GM21367 (cell line): ENCODE data around the gene HSPA13.
"Not testable (repeated sequence)": the region's sequence is repeated elsewhere in the genome, so short reads cannot be mapped to it uniquely, and the experiment has no call there.

ENCODE experiments used
- ATAC-seq: cut with Tn5 transposase; IDR thresholded peaks from one replicate; pipeline ENCODE4 v1.9.1; 2021; ENCODE audit not compliant: unreplicated experiment

The HSPA13 gene, protein sequence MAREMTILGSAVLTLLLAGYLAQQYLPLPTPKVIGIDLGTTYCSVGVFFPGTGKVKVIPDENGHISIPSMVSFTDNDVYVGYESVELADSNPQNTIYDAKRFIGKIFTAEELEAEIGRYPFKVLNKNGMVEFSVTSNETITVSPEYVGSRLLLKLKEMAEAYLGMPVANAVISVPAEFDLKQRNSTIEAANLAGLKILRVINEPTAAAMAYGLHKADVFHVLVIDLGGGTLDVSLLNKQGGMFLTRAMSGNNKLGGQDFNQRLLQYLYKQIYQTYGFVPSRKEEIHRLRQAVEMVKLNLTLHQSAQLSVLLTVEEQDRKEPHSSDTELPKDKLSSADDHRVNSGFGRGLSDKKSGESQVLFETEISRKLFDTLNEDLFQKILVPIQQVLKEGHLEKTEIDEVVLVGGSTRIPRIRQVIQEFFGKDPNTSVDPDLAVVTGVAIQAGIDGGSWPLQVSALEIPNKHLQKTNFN

DNA sequence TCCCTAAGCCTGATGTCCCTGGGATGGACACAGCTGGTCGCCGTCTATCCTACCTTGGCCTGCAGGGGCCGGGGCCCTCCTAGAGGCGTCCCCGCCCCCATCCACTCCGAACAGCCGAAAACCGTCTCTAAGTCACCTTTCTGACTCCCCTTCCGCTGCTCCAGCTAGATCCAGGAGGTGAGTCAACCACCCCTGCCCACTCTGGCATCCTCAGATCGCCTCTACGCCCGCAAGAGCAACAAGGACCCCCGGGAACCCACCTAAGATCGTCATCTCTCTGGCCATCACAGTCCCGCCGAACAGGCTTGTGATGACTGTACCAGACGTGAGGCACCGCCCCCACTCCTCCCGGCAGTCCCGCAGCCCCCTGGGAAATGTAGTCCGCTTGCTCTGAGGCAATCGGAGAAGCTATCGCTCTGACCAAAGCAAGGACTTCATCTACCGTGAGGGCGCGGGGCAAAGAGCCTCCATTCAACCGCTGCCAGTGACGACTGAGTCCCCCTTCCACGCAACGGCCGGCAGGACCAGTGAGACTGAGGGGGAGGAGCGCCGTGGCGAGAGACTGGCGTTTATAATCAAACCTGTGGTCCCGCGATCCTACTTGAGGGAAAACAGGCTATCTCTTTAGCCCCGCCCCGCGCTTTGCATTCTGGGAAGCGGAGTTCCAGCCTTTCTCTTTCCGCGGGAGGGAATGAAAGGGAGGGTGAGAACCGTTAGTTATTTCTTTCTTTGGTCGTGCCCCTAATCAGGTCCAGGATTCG is at the start of gene HSPA13:
HSPA13 (minus strand) TSS at position 312 of the 761 bp plus-strand sequence; CDS start at position 285, 27 bp downstream.
- peak; percentile 98 for ATAC-seq

GRCh38 chr21:14418920-14419319 is 36.0 kb upstream of the HSPA13 start:
- ATAC-seq: no peak

DNA sequence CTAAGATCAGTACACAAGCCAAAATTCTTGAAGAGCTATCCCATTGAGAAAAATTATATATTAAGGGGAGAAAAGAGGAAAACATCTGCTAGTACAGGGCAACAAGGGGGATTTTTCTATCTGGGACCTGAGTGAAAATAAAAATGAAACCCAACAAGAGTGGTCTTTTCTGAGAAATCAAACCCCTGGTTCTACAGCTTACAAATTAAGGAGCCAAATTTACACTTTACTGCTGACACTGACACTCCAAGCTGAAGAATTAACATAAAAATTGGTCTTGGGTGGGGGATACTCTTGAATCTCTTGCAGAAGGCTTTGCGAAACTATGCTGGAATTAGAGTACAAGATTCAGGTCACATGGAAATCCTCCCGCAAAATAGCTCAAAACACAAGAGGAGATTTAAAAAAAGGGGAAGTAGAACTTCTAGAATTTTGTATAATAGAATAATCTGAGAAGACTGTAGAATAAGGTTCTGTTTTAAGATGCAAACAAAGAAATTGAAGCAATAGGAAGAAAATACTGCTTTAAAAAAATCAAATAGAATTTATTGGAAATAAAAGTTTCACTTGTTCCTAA is 32.1 kb upstream of the HSPA13 start:
- ATAC-seq: no peak

DNA sequence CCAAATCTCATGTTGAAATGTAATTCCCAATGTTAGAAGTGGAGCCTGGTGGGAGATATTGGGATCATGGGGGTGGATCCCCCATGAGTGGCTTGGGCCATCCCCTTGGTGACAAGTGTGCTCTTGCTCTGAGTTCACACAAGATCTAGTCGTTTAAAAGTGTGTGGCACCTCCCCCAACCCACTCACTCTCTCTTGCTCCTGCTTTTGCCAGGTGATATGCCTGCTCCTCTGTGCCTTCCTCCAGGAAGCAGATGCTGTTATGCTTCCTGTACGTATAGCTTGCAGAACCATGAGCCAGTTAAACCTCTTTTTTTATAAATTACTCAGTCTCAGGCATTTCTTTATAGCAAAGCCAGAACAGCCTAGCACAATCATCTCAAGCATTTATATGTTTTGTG is 23.0 kb upstream of the HSPA13 start:
- ATAC-seq: no peak

DNA sequence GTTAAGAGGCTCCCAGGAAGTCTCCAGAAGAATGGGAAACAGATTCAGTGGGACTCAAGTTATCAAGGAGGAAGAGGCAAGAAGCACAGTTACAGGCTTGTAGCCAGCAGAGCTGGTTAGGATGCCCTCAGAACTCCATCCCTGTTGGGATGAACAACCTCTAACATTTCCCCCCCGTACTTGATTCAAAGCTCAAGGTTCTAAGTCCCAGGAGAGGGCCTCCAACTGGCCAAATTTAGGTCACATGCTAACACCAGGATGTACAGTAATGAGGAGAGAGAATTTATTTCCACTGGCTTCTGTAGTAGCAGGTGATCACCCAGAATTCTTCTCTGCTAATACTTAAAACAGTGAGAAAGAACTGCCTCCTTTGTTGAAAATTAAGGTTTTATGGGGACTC is 22.3 kb upstream of the HSPA13 start:
- ATAC-seq: no peak

GRCh38 chr21:14403681-14404318 is 20.9 kb upstream of the HSPA13 start:
- peak; percentile 60 for ATAC-seq

- no peak for ATAC-seq
Observed at GRCh38 chr21:14401217-14401616, 18.3 kb upstream of the HSPA13 start.

DNA sequence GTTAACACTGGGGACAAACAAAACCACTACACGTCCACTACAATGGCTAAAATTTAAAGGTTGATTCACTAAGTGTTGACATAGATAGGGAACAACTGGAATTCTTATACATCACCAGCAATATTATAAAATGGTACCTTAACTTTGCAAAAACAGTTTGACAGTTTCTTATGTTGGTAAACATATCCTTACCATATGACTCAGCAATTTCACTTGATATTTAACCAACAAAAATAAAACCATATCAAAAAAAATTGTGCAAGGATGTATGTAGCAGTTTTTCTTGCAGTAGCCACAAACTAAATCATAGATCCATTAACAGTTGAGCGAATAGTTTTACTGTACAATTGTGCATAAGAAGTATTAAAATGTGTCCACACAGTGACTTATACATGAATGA is 5.3 kb upstream of the HSPA13 start:
- no peak for ATAC-seq

GRCh38 chr21:14384453-14384852 is 1.5 kb upstream of the HSPA13 start:
- no peak for ATAC-seq

DNA sequence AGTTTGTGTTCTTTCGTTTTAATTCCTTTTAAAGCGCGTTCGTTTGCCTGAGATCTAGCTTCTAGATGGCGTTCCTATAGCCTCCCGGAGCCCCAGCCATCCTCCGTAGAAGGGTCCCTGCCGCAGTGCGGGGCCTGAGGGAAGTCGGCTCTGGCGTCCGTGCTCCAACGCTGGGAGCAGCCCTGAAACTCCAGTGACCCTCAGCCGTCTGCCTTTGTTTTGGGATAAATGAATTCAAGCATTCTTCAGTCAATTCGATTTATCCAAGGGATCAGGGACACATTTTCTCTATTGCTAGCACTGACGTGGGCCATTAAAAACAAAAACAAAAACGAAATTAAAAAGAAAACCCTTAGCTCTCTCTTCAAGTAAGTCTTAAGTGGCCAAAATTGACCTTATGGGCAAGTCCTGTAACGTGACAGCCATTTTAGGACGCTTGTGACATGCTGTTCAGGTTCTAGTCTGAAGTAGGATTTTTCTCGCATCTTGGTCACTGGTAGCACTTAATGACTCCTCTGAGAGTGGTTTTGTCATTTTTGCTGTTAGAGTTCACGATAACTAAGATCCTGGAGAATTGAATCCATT is 742 bp upstream of the HSPA13 start:
- ATAC-seq: peak; percentile 17

DNA sequence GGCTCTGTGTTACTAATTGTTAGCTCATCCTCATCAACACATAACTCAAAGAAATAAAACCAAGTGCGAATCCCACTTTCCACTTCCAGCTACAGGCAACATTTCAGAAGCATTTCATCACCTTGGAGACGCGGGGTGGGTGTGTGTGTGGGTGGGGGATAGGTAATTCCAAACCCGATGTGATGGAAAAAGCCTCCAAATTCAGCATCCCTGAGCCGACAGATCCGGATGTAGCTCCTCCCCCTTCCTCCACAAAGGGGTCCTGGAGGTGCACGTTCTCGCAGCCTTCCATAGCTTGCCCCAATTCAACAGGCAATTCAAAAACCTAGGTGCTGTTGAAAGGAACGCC is 486 bp downstream of the HSPA13 start:
- no peak for ATAC-seq

DNA sequence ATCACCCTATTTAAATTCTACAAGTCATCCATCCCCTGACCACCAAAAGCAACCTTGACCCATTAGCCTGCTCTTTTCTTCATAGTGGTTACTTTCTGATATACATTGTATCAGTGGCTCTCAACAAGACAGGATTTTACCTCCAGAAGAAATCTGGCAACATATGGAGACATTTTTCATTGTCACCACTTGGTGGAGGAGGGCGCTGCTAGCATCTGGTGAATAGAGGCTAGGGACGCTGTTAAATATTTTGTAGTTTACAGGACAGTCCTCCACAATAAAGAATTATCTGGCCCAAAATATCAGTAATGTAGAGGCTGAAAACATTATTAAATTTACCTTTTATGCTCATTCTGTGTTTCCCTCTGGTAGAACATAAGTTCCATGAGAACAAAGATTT is 6.1 kb downstream of the HSPA13 start:
- ATAC-seq: no peak

GRCh38 chr21:14366998-14367397 is 15.9 kb downstream of the HSPA13 start:
- no peak for ATAC-seq

DNA sequence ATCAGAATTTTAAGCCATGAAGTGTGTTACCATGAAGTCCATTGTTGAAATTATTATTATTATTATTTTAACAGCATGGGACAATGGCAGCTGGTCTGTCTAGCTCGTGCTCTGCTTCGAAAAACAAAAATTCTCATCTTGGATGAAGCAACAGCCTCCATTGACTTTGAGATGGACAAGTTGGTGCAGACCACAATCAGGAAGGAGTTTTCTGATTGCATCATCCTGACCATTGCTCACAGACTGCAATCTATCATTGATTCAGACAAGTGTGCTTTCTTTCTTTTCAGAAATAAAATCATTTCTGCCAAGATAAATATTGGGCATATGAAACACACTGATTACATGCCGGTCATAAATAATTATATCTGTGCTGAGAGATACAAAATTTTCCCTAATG is 21.0 kb downstream of the HSPA13 start:
- ATAC-seq: no peak

DNA sequence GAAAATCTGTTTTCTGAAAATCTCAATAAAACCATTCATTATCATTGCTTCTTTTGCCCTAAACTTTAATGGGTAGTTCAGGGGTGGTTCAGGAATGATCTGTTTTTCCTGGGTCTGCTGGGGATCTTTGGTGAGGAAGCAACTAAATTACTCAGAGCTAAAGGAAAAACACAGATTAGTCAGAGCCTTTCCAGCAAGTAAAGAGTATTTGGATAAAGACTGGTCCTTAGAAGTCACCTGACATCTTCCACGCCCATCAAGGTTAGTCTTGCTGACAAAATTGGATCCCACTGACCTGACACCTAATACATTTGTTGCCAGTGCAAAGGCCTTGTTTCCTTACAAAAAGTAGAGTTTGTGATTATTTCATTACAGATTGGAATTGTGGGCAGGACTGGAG is 24.2 kb downstream of the HSPA13 start:
- ATAC-seq: no peak

DNA sequence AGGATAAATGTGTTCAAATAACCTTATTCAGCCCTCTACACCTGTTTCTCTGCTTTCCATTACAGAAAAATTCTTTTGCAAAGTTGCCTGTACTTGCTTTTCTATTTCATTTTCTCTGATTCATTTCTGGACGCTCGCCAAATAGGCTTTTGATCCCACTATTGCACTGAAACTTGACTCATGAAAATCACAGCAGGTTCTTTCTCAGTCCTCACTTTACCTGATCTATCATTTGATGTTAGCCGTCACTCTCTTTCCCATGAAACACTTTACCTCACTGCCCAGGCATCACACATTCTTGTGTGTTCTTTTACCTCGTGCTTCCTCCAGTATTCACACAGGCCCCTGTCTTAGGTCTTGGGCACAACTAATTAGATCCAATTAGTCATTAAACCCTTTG is 26.2 kb downstream of the HSPA13 start:
- no peak for ATAC-seq

GRCh38 chr21:14354515-14354914 is 28.4 kb downstream of the HSPA13 start:
- ATAC-seq: no peak

- ATAC-seq: no peak
Observed at GRCh38 chr21:14353726-14354125, 29.2 kb downstream of the HSPA13 start.

DNA sequence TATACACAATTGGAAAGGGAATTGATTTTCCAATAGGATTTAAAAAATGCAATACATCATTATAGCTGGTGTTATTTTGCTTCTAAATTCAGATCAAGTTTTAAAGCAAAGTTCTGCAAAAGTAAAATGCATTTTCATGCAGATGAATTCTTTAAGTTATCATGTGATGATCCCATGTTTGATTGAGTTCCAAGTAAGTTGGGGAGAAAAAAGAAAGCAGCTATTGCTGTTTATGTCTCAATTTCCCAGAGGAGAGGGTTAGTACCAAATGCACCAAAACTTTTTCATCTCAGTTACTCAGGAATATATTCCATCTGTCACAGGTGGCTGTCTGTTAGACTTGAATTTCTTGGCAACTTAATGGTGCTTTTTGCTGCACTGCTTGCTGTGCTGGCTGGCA is 29.7 kb downstream of the HSPA13 start:
- no peak for ATAC-seq

DNA sequence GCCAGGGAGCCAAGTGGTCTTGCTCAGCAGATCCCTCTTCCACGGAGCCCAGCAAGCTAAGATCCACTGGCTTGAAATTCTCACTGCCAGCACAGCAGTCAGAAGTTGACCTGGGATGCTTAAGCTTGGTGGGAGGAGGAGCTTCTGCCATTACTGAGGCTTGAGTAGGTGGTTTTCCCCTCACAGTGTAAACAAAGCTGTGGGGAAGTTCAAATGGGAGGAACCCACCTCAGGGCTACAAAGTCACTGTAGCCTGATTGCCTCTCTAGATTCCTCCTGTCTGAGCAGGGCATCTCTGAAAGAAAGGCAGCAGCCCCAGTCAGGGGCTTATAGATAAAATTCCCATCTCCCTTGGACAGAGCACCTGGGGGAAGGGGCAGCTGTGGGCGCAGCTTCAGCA is 55.6 kb downstream of the HSPA13 start:
- not testable (repeated sequence) for ATAC-seq

DNA sequence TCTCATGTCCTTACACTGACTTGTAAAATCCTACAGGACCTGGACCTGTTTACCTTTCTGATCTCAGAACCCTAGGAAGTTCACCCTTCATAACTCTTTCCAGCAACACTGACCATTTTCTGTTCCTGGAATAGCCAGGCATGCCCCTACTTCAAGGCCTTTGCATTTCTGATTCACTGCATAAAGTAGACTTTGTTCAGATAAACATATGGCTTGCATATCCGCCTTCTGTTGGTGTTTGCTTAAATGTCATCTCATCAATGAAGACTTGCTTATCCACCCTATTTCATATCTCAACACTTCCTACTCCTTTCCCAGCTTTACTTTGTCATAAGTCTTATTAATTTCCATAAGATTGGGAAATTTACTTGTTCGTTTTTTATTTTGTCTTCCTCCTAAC is 57.4 kb downstream of the HSPA13 start:
- no peak for ATAC-seq
